GM12864 (cell line): Measurements from ENCODE around the gene ATXN7.

Experiments
- DNase-seq: peaks from one replicate; pipeline ENCODE4 v3.0.0-alpha.2; 2011; ENCODE audit warnings: low read depth
- H3K4me3 ChIP-seq: 2 replicates; pipeline ENCODE4 v1.5.1; 2011; ENCODE audit warnings: mild to moderate bottlenecking, low read depth, low read length, control low read depth
- CTCF ChIP-seq: IDR thresholded peaks from 2 replicates; pipeline ENCODE4 v1.5.1; 2011; ENCODE audit warnings: low read depth, mild to moderate bottlenecking, moderate library complexity, low read length, control low read depth, inconsistent platforms; ENCODE audit errors: missing control alignments

Gene ATXN7

GRCh38 chr3:63911873-63912767 is 48.5 kb downstream of the ATXN7 start, which contains the start of gene SCAANT1:
Gene SCAANT1 (minus strand): TSS chr3:63912383.
- TF ChIP-seq CTCF = no peak
- H3K4me3 ChIP-seq = peak within 1 kb of the TSS; percentile 81
- no peak for DNase-seq

- no peak for TF ChIP-seq CTCF
- DNase-seq = no peak
- H3K4me3 ChIP-seq = peak overlapping the region; percentile 81
Observed at GRCh38 chr3:63912768-63913588, 49.3 kb downstream of the ATXN7 start.

GRCh38 chr3:63914312-63914711 is 50.6 kb downstream of the ATXN7 start:
- no peak for TF ChIP-seq CTCF
- no peak for DNase-seq
- no peak overlapping the region for H3K4me3 ChIP-seq

GRCh38 chr3:63918321-63918720 is 54.7 kb downstream of the ATXN7 start:
- DNase-seq = no peak
- TF ChIP-seq CTCF = no peak
- H3K4me3 ChIP-seq = no peak overlapping the region

- H3K4me3 ChIP-seq = no peak overlapping the region
- no peak for TF ChIP-seq CTCF
- no peak for DNase-seq
Observed at GRCh38 chr3:63920001-63920400, 56.3 kb downstream of the ATXN7 start.

GRCh38 chr3:63921741-63922482 is 58.2 kb downstream of the ATXN7 start:
- H3K4me3 ChIP-seq = no peak overlapping the region
- TF ChIP-seq CTCF = no peak

More at GRCh38 chr3:63921741-63922482, 58.2 kb downstream of the ATXN7 start:
- DNase-seq = no peak
